Pulmonary artery endothelial cell (primary cell): ENCODE data around the gene TBC1D23. TPM values are rescaled to one million over a fixed set of nuclear protein-coding genes. Genes with fewer than 3 reads are reported as not detected.
"Not testable (repeated sequence)": the region's sequence is repeated elsewhere in the genome, so short reads cannot be mapped to it uniquely, and the experiment has no call there.

Experiments
- DNase-seq: peaks from one replicate; pipeline ENCODE4 v3.0.0-alpha.2; 2011; ENCODE audit warnings: low read depth, low spot score
- total RNA-seq: library from RNA; depleted of rRNA; stranded (reverse); fragments of >200 nt; gene quantifications from 2 replicates; pipeline ENCODE4 v1.2.3, GENCODE V29; 2014

TBC1D23 gene
- total RNA-seq, 1 donor from 2014 or later: 39.8 TPM

DNA sequence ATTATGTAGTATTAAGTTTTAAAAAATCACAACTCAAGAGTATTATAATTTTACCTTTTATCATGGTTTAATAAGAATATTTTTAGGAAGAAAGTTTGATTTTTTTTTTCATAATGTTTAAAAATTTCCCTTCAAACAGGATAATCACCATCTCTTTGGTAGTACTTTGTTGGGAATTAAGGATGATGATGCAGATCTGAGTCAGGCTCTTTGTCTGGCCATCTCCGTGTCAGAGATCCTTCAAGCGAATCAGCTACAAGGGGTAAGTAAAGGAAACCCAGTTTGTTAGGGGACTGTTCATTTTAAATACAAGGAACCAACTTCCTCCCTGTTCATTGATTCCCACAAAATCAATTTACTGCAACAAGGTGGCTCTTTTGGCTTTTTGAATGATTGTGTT, 37.0 kb downstream of the TBC1D23 start:
- no peak for DNase-seq

DNA sequence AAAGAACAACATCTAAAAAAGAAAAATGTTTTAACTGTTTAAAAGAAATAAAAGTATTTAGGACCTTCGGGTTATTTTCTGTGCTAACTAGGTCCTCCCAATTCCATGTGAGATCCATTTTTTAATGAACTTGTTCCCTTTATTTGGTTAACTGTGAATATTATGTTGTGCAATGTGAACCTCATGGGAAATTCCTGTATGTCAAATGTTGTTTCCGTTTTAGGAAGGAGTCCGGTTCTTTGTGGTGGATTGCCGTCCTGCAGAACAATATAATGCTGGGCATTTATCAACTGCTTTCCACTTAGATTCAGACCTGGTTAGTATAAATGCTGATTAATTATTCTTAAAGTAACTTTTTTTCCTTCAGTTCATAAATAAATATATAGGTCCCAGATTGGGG, 38.2 kb downstream of the TBC1D23 start:
- DNase-seq: no peak

DNA sequence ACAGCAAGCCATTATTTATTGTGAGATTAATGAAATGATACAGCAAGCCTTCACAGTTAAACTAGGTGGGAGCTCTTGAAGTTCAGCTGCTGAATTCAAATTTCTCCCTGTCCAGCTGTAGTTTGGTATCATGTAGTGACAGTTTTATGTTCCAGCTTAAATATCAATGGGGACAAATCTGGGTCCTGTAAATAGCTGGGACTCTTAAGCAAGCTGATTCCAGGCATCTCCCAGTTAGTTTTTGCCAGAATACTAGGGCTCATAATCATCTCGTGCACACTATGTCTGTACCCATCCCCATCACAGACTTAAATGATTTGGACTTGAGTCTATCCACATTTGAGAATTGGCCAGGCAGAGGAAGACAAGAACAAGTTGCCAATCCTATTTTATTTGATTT, 45.9 kb downstream of the TBC1D23 start:
- DNase-seq: no peak

DNA sequence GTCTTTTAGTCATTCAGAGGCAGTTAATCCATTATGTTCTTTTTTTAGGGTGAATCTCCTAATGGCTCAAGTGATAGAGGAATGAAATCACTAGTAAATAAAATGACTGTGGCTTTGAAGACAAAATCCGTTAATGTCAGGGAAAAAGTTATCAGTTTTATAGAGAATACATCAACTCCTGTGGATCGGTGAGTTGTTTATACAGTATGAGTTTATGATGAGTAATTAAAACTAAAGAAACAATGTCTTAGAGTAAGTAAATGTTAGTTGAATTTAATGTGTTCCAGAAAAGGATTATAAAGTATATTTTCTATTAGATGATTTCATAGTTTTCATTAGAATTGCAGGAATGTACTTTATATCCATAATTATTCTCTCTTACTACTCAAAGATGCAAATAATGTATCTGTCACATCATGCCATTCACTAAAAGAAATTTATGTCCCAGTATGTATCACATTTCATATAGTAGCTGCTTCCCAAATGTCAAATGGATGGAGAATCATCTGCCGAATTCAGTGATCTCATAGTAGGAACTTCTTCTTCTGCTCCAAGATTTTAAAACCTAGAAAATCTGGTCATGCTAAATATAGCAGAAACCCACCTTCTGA, 49.7 kb downstream of the TBC1D23 start:
- no peak for DNase-seq

DNA sequence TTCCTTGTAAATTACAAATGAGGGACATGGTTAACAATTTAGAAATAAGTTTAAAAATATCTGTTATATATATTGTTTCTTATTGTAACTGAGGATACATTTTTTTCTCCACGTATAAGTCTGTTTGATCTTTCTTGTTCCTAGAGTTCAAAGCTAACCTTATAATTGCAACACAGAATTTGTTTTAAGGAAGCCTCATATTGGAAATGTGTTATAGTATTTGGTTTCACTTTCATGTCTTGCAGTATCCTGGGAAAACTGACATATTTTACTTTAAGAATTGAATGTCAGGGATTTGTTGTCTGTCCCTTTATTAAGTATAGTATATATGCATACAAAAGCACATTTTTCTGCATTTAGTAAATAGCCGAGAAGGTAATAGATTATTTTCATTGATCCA, 50.2 kb downstream of the TBC1D23 start:
- no peak for DNase-seq

DNA sequence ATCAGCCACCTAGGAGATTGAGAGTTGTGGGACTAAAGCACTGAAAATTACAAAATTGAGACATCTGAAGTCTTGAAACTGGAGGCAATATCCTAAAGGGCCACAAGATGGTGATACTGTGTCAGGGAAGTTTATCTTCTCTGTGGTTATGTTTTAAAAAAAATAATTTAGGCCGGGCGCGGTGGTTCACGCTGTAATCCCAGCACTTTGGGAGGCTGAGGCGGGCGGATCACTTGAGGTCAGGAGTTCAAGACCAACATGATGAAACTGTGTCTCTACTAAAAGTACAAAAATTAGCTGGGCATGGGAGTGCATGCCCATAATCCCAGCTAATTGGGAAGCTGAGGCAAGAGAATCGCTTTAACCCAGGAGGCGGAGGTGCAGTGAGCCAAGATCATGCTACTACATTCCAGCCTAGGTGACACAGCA, 55.9 kb downstream of the TBC1D23 start:
- DNase-seq: peak; percentile 10

DNA sequence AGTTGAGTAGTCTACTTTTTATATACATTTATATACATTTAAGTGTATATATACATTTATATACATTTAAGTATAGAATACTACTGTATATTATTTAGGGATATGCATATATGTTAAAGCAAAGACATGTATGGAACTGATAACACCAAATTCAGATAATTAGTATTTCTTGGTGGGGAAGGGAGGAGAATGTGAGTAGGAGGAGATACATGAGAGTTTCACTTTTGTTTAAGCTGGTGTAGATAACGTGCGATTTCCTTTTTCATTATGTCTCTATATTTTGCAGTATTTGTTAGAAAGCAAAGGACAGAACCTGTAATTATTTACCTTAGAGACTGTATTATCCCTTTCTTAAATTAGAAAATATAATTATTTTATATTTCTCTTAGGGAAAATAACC, 57.1 kb downstream of the TBC1D23 start:
- DNase-seq: no peak

DNA sequence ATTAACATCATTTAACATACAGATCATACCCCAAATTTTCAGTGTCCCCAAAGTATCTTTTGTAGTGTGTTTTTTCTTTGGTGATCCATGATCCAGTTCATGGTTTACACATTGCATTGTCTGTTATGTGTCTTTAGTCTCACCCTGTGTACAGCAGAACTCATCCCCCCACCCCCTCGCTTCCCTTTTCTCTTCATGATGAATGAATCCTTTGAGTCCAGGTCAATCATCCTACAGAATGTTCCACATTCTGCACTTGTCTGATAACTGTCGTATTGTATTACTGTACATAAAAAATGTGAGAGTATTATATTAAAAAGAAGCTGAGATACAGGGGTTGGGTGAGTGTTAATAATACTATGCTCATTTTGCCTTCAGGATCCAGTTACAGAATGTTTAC, 59.2 kb downstream of the TBC1D23 start:
- no peak for DNase-seq

DNA sequence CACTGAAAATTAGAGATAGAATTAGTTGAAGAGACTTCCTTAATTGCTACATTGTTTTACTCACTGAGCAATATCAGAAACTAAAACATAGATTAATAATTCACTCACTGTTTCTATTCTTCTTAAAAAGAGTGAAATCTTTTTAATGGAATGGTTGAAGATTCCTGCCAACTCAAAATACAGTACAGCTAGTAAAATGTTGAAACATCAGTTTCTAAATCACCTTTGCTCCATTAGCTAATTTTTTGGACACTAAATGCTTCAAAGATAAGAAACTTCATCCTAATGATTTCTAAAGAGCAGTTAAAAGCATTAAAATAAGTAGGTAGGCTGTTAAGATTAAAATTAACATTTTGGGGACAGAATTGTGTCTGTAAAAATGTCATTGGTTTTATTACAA, 63.3 kb downstream of the TBC1D23 start:
- no peak for DNase-seq

DNA sequence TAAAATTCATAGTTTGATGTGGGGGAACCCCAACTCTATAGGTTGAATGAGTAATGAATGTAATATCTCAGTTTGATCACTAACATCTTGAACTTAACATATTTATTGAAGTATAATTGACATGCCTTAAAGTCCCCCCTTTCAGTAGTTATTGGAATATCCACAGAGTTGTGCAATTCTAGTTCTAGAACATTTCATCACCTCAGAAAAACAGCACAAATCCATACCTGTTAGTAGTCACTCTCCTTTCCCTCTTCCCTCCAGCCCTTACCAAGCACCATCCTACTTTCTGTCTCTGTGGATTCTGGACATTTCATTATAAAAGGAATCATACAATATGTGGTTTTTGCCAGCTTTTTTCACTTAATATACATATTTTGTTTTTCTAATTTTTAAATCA, 65.0 kb downstream of the TBC1D23 start:
- DNase-seq: no peak

DNA sequence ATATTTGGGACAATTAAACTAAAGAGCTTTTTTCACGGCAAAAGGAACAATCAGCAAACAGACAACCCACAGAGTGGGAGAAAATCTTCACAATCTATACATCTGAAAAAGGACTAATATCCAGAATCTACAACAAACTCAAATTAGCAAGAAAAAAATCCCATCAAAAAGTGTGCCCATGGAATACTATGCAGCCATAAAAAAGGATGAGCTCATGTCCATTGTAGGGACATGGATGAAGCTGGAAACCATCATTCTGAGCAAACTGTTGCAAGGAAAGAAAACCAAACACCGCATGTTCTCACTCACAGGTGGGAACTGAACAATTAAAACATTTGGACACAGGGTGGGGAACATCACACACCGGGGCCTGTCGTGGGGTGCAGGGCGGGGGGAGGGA, 66.6 kb downstream of the TBC1D23 start:
- DNase-seq: not testable (repeated sequence)

DNA sequence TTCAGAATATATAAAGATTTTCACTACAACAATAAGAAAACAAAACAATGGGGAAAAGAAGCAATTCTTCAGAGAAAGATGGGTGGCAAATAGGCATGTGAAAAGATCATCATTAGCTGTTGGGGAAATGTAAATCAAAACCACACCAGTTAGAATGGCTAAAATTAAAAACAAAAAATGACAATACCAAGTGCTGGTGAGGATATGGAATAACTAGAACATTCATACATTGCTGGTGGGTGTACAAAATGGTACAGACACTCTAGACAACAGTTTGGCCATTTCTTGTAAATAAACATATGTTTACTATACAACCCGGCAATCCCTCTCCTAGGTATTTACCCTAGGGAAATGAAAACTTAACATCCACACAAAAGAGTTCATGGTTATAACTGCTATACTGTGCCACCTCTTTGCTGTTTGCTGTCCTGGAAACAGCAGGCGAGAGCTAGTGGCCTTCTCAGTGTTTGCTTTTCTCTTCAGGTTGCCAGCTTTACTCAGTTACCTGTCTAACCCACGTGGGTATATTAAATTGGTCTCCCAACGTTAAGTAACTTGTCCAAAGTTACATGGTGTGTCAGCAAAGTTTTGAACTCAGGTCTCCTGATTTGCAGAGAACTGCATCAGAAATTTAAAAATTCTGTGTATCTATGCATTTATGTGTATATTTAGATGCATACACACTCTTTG, 69.2 kb downstream of the TBC1D23 start:
- DNase-seq: no peak

DNA sequence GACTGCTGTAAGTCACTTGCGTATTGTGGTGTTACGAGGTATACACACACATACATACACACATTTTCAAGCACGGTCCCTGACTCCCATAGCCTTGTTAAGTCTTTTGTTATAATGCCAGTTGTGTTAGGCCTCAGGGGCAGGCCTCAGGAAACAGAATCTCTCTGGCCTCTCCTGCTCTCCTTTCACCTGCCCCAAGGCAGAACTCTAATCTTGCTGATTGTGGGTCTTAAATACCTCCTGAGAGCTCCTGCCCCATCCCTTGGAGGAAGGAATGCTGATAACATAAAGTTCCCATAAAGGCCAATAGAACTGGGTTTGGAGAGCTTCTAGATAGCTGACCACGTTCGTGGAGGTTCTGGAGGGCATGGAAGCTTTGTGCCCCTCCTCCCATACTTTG, 69.9 kb downstream of the TBC1D23 start:
- DNase-seq: no peak

DNA sequence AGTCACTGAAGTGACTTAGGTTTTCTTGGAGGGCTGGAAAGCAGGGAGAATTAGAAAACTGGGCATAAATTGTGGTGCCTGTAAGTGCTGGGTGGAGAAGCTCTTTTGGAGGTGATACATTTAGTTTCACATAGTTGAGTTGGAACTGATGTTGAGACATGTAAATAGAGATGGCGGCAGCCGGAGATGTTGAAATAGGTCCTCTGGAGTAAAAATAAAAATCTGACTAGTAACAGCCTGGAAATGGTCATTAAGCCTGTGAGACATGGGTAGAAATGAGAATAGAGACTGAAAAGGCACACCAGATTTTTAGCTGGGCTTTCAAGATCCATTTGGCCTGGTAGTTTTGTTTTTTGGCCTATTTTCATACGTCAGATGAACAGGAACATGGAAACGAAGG, 70.9 kb downstream of the TBC1D23 start:
- DNase-seq: no peak

DNA sequence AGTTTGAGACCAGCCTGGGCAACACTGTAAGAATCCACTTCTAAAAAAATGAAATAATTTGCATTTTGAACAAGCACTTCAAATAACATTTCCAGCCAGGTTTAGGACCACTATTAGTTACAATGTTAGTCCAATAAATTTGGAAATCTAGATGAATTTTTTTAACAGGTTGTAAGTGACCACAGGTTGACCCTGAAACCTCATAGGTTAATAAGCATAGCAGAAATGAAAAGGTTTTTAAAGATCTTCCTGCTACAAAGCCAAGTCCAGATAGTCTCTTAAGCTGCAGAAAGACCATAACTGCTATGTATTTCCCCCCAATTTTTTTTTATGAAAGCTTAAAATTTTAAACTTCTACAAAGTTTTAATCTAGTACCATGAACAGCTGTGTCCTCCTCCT, 72.3 kb downstream of the TBC1D23 start:
- DNase-seq: no peak

DNA sequence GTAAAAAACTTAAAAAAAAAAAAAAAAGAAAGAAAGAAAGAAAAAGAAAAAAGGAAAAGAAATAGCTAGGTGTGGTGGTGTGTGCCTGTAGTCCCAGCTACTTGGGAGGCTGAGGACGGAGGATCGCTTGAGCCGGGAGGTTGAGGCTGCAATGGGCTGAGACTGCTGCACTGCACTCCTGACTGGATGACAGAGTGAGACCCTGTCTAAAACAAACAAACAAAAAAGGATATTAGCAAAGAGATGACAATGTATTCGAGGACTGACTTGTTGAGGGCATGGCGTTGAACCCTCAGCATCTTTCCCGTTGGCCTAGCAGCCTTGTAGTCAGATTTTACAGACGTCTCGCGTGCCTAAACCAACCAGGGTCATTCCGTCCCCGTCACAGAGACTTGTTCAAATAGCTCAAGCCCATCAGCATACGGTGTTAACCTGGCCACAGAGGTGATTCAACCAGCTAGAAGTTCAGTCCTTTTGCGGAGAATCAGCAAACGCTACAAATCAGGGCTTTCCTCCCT, 73.2 kb downstream of the TBC1D23 start:
- DNase-seq: no peak

DNA sequence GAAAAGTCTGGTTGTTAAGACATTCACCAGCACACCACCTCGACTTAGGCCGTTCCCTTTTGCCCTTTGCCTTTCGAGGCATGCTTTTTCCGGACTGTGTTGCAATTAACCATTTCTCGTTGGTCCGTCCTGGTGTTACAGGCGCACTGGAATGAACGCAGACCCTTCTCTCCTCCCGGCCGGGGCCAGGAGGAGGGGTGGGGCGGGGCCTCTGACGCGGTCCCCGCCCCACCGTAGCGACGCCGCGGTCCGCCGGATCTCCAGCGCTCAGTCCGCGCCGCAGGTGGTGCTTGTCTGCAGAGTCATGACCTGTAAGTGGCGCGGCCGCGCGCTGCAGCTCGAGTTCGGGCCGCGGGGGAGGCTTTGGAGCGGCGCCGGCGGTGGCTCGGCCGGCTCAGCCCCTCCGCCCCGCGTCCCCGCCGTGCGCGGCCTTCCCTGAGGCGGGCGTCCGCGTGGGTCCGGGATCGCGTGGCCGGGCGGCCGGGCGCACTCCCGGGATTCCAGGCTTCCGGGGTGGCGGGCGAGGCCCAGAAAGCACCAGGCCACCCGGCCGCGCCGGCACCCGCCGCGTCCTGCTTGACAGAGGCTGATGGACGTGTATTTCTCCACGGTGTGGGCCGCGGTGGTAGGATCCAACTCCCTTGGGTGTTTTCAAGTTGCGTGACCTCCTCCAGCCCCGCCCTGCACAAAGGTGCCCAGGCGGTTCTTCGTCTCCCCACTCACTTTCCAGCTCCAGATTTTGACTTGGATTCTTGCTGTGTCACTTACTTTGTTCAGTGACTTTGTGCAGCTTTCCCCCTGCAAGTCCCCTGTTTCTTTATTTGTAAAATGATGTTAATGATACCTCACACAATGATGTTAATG, 73.9 kb downstream of the TBC1D23 start, which contains the start of gene NIT2:
Gene NIT2, plus strand, starts transcription at position 270 of the 864 bp plus-strand sequence. Its CDS starts 35 bp downstream, at position 305.
- DNase-seq: peak; percentile 44

DNA sequence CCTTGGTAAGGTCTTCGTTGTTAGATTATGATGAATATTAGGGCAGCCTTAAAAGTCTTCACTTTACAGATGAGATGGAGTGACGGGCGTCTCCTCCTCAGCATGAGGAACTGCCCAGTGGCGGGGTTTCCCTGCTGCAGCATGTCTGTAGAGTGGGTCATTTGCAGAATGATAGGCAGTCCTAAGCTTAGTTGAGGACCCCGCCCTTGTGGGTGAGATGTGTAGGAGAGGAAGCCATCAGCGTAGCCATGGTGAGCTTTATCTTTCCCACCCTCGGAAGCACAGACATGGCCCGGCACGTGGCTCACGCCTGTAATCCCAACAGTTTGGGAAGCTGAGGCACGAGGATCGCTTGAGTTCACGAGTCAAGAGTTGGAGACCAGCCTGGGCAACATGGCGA, 74.6 kb downstream of the TBC1D23 start:
- DNase-seq: no peak

DNA sequence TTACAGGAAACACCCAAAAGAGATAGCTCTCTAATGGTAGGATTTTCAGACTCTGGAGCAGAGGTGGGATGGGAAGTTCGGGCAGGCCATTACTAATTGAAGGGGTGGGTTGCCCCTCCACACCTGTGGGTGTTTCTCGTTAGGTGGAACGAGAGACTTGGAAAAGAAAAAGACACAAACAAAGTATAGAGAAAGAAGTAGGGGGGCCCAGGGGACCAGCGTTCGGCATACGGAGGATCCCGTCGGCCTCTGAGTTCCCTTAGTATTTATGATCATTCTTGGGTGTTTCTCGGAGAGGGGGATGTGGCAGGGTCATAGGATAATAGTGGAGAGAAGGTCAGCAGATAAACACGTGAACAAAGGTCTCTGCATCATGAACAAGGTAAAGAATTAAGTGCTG, 75.4 kb downstream of the TBC1D23 start:
- DNase-seq: not testable (repeated sequence)

DNA sequence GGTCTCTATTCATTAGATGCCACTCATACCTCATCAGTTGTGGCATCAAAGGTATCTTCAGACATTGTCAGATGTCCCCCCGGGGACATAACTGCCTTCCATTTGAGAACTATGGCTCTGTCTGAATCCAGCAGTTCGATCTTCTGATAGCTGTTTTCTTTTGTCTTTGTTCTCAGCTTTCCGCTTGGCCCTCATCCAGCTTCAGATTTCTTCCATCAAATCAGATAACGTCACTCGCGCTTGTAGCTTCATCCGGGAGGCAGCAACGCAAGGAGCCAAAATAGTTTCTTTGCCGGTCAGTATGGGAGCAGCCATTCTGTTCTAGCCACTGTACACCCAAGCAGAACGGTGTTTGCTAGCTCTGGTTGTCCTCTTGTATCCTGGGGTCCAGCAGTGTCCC, 78.1 kb downstream of the TBC1D23 start:
- DNase-seq: no peak

DNA sequence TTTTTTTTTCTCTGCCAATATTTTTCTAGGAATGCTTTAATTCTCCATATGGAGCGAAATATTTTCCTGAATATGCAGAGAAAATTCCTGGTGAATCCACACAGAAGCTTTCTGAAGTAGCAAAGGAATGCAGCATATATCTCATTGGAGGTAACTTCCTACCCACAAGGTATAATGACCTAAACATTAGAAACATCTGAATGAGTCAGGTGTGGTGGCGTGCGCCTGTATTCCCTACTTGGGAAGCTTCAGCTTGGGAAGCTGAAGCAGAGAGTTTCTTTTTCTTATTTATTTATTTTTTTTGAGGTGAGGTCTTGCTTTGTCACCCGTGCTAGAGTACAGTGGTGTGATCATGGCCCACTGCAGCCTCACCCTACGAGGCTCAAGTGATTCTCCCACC, 79.0 kb downstream of the TBC1D23 start:
- no peak for DNase-seq

DNA sequence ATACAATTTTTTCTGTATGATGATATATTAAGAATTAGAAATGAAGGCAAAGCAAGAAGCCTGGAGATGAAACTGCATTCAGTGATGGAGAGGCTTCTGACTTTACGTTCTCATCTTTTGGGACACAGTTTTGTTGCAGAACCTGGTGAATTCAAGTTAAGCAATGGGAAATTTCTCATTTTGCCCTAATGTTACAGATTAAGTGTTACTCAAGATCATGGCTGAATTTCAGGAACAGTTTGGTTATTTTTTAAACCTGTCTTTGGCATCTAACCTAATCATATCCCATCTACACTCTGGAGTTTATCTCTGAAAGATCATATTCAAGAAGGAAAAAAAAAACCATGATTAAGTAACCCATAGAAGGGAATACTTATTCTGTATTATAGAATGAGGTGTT, 79.7 kb downstream of the TBC1D23 start:
- no peak for DNase-seq
